ENCODE data around the gene HYAL1. TPM values are rescaled to one million over a fixed set of nuclear protein-coding genes. Genes with fewer than 3 reads are reported as not detected.

HYAL1 gene
- total RNA-seq, 3 donors from 2014 or later, result 3.5 to 16.1 (median 4.8) TPM

DNA sequence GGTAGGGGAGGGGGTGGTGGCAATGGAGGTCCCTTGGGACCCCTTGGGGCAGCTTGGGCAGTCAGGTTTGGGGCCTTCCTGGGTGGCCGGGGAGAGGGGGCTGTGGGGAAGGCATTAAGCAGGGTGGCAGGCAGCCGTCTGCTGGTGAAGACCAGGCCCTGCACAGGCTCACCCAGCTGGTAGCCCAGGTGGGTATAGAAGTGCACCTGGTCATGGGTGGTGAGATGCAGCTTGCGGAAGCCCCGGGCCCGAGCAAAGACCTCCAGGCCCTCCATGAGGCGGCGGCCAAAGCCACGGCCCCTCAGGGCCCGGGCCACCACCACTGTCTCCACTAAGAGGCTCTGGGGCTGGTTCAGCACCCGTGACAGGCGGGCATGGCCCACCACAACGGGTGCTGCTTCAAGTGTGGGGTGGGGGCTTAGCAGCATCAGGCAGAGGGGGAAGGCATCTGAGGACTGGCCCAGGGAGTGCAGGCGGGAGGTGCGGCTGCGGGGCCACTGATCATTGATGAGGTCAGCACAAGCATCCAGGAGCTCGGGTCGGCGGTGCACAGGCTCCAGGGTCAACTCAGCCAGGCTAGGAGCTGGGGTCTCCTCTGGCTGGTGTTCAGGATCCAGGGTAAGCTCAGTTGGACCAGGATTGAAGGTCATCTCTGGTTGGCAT, 6.5 kb downstream of the HYAL1 start:
- peaks cover 9 to 11% of the 10 kb centered on the region in 2 donors for H3K4me1 ChIP-seq
- H3K9me3 ChIP-seq, result no peaks in the 10 kb centered on the region
- no peak for DNase-seq (ENCODE audit: low spot score in 2 of 2)
- no peak overlapping the region for H3K4me3 ChIP-seq
- TF ChIP-seq, protein P1, sequence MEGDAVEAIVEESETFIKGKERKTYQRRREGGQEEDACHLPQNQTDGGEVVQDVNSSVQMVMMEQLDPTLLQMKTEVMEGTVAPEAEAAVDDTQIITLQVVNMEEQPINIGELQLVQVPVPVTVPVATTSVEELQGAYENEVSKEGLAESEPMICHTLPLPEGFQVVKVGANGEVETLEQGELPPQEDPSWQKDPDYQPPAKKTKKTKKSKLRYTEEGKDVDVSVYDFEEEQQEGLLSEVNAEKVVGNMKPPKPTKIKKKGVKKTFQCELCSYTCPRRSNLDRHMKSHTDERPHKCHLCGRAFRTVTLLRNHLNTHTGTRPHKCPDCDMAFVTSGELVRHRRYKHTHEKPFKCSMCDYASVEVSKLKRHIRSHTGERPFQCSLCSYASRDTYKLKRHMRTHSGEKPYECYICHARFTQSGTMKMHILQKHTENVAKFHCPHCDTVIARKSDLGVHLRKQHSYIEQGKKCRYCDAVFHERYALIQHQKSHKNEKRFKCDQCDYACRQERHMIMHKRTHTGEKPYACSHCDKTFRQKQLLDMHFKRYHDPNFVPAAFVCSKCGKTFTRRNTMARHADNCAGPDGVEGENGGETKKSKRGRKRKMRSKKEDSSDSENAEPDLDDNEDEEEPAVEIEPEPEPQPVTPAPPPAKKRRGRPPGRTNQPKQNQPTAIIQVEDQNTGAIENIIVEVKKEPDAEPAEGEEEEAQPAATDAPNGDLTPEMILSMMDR (IDR thresholded peaks at IDR 0.05), result no peak
- no peak for TF ChIP-seq POLR2A (IDR thresholded peaks at IDR 0.05)
- TF ChIP-seq POLR2AphosphoS5 (IDR thresholded peaks at IDR 0.05), result no peak
- intact Hi-C loops (cut with DNase I; ENCODE audit: low total_unique reads), result loop anchor here (5.0 kb wide), 2 partner anchors 865 to 1040 kb away; no protein-coding TSS in a partner anchor
- no peak overlapping the region for H3K27ac ChIP-seq
- no peaks in the 10 kb centered on the region for H3K36me3 ChIP-seq
- H3K27me3 ChIP-seq, result no peaks in the 10 kb centered on the region

DNA sequence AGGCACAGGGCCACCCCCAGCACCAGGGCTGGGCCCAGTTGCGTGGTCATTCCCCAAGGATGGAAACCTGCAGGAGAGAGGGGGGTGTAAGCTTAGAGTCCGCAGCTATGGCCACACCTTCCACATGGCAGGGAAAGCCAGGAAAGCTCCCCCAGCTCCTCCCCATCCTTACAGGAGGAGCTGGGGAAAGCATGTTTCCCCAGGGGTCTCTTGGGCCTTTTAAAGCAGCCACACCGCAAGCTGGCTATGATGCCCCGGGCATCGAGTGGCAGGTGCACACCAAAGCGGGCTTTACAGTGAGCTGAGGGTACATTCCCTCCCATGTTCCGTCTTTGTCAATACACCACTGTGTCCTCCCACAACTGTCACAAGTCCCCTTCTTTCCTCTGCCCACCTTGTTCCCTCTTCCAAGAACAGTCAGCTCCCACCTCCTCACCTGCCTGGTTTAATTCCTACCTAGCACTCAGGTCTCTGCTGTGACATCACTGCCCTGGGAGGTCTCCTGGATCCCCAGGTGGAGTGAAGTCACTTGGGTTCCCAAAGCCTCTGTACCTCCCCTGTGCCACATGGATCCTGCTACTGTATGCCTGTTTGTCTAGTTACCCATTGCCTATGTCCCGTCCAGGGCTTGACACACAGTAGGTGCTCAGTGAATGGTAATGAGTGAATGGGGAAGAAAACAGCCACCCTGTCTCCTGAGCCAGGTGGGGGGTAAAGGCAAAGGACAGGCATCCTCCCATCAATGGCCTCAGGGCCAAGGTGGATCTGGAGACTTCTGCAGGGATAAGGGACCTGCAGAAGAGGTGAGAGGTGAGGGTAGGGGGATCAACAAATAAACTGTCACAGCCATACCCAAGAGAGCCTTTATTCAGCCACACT, 7.6 kb downstream of the HYAL1 start:
- no peaks in the 10 kb centered on the region for H3K27me3 ChIP-seq
- no peaks in the 10 kb centered on the region for H3K9me3 ChIP-seq
- H3K4me3 ChIP-seq, result no peak overlapping the region
- no peaks in the 10 kb centered on the region for H3K36me3 ChIP-seq
- H3K4me1 ChIP-seq, result peaks cover 9 to 16% of the 10 kb centered on the region in 2 donors
- intact Hi-C loops (cut with DNase I; ENCODE audit: low total_unique reads), result loop anchor here (5.0 kb wide), 2 partner anchors 863 to 1042 kb away; no protein-coding TSS in a partner anchor
- H3K27ac ChIP-seq, result no peak overlapping the region
- TF ChIP-seq, protein P1 (IDR thresholded peaks at IDR 0.05), result no peak
- TF ChIP-seq POLR2AphosphoS5 (IDR thresholded peaks at IDR 0.05), result no peak
- no peak for TF ChIP-seq POLR2A (IDR thresholded peaks at IDR 0.05)
- no peak for DNase-seq (ENCODE audit: low spot score in 2 of 2)

GRCh38 chr3:50294492-50295403, 8.6 kb downstream of the HYAL1 start:
- no peaks in the 10 kb centered on the region for H3K36me3 ChIP-seq
- intact Hi-C loops (cut with DNase I; ENCODE audit: low total_unique reads), result loop anchor here (5.0 kb wide), 2 partner anchors 862 to 1043 kb away; no protein-coding TSS in a partner anchor
- no peaks in the 10 kb centered on the region for H3K27me3 ChIP-seq
- no peak overlapping the region for H3K4me3 ChIP-seq
- no peak for DNase-seq (ENCODE audit: low spot score in 2 of 2)
- H3K9me3 ChIP-seq, result no peaks in the 10 kb centered on the region
- no peak for TF ChIP-seq POLR2AphosphoS5 (IDR thresholded peaks at IDR 0.05)
- TF ChIP-seq, protein P1 (IDR thresholded peaks at IDR 0.05), result no peak
- no peak for TF ChIP-seq POLR2A (IDR thresholded peaks at IDR 0.05)
- H3K4me1 ChIP-seq, result peaks cover 5 to 16% of the 10 kb centered on the region in 2 donors
- H3K27ac ChIP-seq, result no peak overlapping the region

DNA sequence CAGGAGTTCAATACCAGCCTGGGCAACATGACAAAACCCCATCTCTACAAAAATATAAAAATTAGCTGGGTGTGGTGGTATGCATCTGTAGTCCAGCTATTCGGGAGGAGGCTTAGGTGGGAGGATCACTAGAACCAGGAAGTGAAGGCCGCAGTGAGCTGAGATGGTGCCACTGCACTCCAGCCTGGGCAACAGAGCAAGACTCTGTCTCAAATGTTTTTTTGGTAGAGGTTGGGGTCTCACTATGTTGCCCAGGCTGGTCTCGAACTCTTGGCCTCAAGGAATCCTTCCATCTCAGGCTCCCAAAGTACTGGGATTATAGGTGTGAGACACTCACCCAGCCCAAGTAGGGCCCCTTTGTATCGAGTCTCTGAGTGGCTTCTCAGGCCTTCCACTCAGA, 9.3 kb downstream of the HYAL1 start:
- H3K4me1 ChIP-seq, result peaks cover 5 to 16% of the 10 kb centered on the region in 2 donors
- DNase-seq (ENCODE audit: low spot score in 2 of 2), result no peak
- no peak overlapping the region for H3K27ac ChIP-seq
- H3K27me3 ChIP-seq, result no peaks in the 10 kb centered on the region
- TF ChIP-seq POLR2A (IDR thresholded peaks at IDR 0.05) (no peak), POLR2AphosphoS5 (IDR thresholded peaks at IDR 0.05) (no peak)
- TF ChIP-seq, protein P1 (IDR thresholded peaks at IDR 0.05), result no peak
- intact Hi-C loops (cut with DNase I; ENCODE audit: low total_unique reads), result no loop called here
- H3K9me3 ChIP-seq, result no peaks in the 10 kb centered on the region
- H3K36me3 ChIP-seq, result no peaks in the 10 kb centered on the region
- H3K4me3 ChIP-seq, result no peak overlapping the region

All from breast epithelium (tissue), 4 donors.